ENCODE results near the gene GRAMD1A.

The GRAMD1A gene

GRCh38 chr19:34972163-34972705, 27.9 kb upstream of the GRAMD1A start:
- no peaks in the 10 kb centered on the region for H4K20me1 ChIP-seq
- H3K9me3 ChIP-seq (replicated peaks in 1 of 11) = peaks cover 43 to 51% (median 46%) of the 10 kb centered on the region in 11 experiments
- no peak for TF ChIP-seq Cebpa-rat (IDR thresholded peaks at IDR 0.05)
- H3K27me3 ChIP-seq = no peaks in the 10 kb centered on the region
- no peak overlapping the region for H3K9ac ChIP-seq
- H3K4me3 ChIP-seq = no peak overlapping the region
- H3K36me3 ChIP-seq = peaks cover 0 to 9% (median 0%) of the 10 kb centered on the region in 11 experiments; a peak in 2 of 22 replicates
- H3K4me1 ChIP-seq = peaks cover 20 to 33% (median 25%) of the 10 kb centered on the region in 10 experiments
- H3K4me2 ChIP-seq = no peak overlapping the region
- H3K27ac ChIP-seq = no peak overlapping the region

- Histone ChIP-seq H3K9ac (no peak overlapping the region), H3K27ac (peak overlapping the region in 3 of 11 experiments; percentile 0 to 17 (median 10); a peak in 1 of 22 replicates)
Measured at GRCh38 chr19:34974646-34975045, 25.5 kb upstream of the GRAMD1A start.

GRCh38 chr19:34975056-34975455, 25.1 kb upstream of the GRAMD1A start:
- no peak overlapping the region for H3K27ac ChIP-seq
- no peaks in the 10 kb centered on the region for H4K20me1 ChIP-seq
- no peaks in the 10 kb centered on the region for H3K27me3 ChIP-seq
- H3K9me3 ChIP-seq (replicated peaks in 1 of 11) = peaks cover 17 to 30% (median 23%) of the 10 kb centered on the region in 11 experiments
- peak overlapping the region; percentile 63 to 88 (median 75); a peak in 20 of 22 replicates for H3K4me2 ChIP-seq
- peaks cover 20 to 33% (median 25%) of the 10 kb centered on the region in 10 experiments for H3K4me1 ChIP-seq
- H3K36me3 ChIP-seq = 0 out of 22 replicates have a peak, but pooled peaks cover 0 to 5% (median 0%) of the 10 kb centered on the region in 11 experiments
- no peak for TF ChIP-seq Cebpa-rat (IDR thresholded peaks at IDR 0.05)
- H3K9ac ChIP-seq = no peak overlapping the region
- no peak overlapping the region for H3K4me3 ChIP-seq

More at GRCh38 chr19:34974646-34975045, 25.5 kb upstream of the GRAMD1A start:
- peak overlapping the region; percentile 63 to 88 (median 75) for H3K4me2 ChIP-seq
- H4K20me1 ChIP-seq = no peaks in the 10 kb centered on the region
- H3K4me3 ChIP-seq = no peak overlapping the region
- no peak for TF ChIP-seq Cebpa-rat (IDR thresholded peaks at IDR 0.05)
- H3K27me3 ChIP-seq = no peaks in the 10 kb centered on the region
- H3K9me3 ChIP-seq (replicated peaks in 1 of 11) = peaks cover 21 to 34% (median 27%) of the 10 kb centered on the region in 11 experiments
- peaks cover 20 to 33% (median 25%) of the 10 kb centered on the region in 10 experiments for H3K4me1 ChIP-seq
- 0 out of 22 replicates have a peak, but pooled peaks cover 0 to 5% (median 0%) of the 10 kb centered on the region in 11 experiments for H3K36me3 ChIP-seq

GRCh38 chr19:34976611-34977010, 23.5 kb upstream of the GRAMD1A start:
- H4K20me1 ChIP-seq = no peaks in the 10 kb centered on the region
- H3K4me3 ChIP-seq = peak overlapping the region in 2 of 10 experiments; percentile 4 to 12; a peak in 2 of 20 replicates
- H3K27me3 ChIP-seq = no peaks in the 10 kb centered on the region
- 0 out of 22 replicates have a peak, but pooled peaks cover 0 to 5% (median 0%) of the 10 kb centered on the region in 11 experiments for H3K36me3 ChIP-seq
- H3K9ac ChIP-seq = no peak overlapping the region
- peaks cover 20 to 33% (median 25%) of the 10 kb centered on the region in 10 experiments for H3K4me1 ChIP-seq
- no peak for TF ChIP-seq Cebpa-rat (IDR thresholded peaks at IDR 0.05)
- no peak overlapping the region for H3K27ac ChIP-seq
- no peak overlapping the region for H3K4me2 ChIP-seq
- H3K9me3 ChIP-seq (replicated peaks in 1 of 11) = peaks cover 12 to 20% (median 16%) of the 10 kb centered on the region in 11 experiments

GRCh38 chr19:34979819-34980640, 20.1 kb upstream of the GRAMD1A start:
- H3K9ac ChIP-seq = no peak overlapping the region
- no peak overlapping the region for H3K4me2 ChIP-seq
- H3K9me3 ChIP-seq (replicated peaks in 1 of 11) = peaks cover 12 to 24% (median 16%) of the 10 kb centered on the region in 11 experiments
- no peak for TF ChIP-seq Cebpa-rat (IDR thresholded peaks at IDR 0.05)
- H3K27me3 ChIP-seq = no peaks in the 10 kb centered on the region
- H3K4me1 ChIP-seq = peaks cover 3 to 28% (median 9%) of the 10 kb centered on the region in 10 experiments; a peak in 19 of 20 replicates
- H4K20me1 ChIP-seq = no peaks in the 10 kb centered on the region
- H3K27ac ChIP-seq = no peak overlapping the region
- 0 out of 22 replicates have a peak, but pooled peaks cover 0 to 5% (median 0%) of the 10 kb centered on the region in 11 experiments for H3K36me3 ChIP-seq
- H3K4me3 ChIP-seq = no peak overlapping the region

GRCh38 chr19:34982275-34982674, 17.8 kb upstream of the GRAMD1A start:
- Histone ChIP-seq H3K4me1 (peaks cover 8 to 29% (median 12%) of the 10 kb centered on the region in 10 experiments), H3K36me3 (no peaks in the 10 kb centered on the region), H3K4me3 (no peak overlapping the region), H3K9me3 (replicated peaks in 1 of 11) (peaks cover 1 to 10% (median 4%) of the 10 kb centered on the region in 11 experiments; a peak in 20 of 22 replicates), H3K27me3 (no peaks in the 10 kb centered on the region), H4K20me1 (no peaks in the 10 kb centered on the region), H3K9ac (no peak overlapping the region), H3K27ac (no peak overlapping the region), H3K4me2 (no peak overlapping the region)
- TF ChIP-seq Cebpa-rat (IDR thresholded peaks at IDR 0.05) = no peak

GRCh38 chr19:34983786-34984185, 16.3 kb upstream of the GRAMD1A start:
- H3K27me3 ChIP-seq = no peaks in the 10 kb centered on the region
- no peak overlapping the region for H3K4me3 ChIP-seq
- H3K4me2 ChIP-seq = no peak overlapping the region
- H4K20me1 ChIP-seq = no peaks in the 10 kb centered on the region
- H3K27ac ChIP-seq = no peak overlapping the region
- H3K9me3 ChIP-seq (replicated peaks in 1 of 11) = peaks cover 0 to 5% (median 0%) of the 10 kb centered on the region in 11 experiments; a peak in 1 of 22 replicates
- peaks cover 8 to 33% (median 14%) of the 10 kb centered on the region in 10 experiments for H3K4me1 ChIP-seq
- no peak overlapping the region for H3K9ac ChIP-seq
- no peaks in the 10 kb centered on the region for H3K36me3 ChIP-seq
- TF ChIP-seq Cebpa-rat (IDR thresholded peaks at IDR 0.05) = no peak

GRCh38 chr19:34984287-34984686, 15.8 kb upstream of the GRAMD1A start:
- H3K9me3 ChIP-seq (replicated peaks in 1 of 11) = peaks cover 0 to 5% (median 0%) of the 10 kb centered on the region in 11 experiments; a peak in 1 of 22 replicates
- H3K27ac ChIP-seq = no peak overlapping the region
- no peak for TF ChIP-seq Cebpa-rat (IDR thresholded peaks at IDR 0.05)
- peaks cover 9 to 38% (median 17%) of the 10 kb centered on the region in 10 experiments for H3K4me1 ChIP-seq
- no peak overlapping the region for H3K4me2 ChIP-seq
- no peaks in the 10 kb centered on the region for H4K20me1 ChIP-seq
- H3K27me3 ChIP-seq = no peaks in the 10 kb centered on the region
- H3K9ac ChIP-seq = no peak overlapping the region
- no peaks in the 10 kb centered on the region for H3K36me3 ChIP-seq
- no peak overlapping the region for H3K4me3 ChIP-seq

Data from BLaER1 treated with 17β-estradiol and CSF1 and Interleukin-3, amounts not matched to agents 10 nM and 100 nM (cell line).